Activated T-cell treated with anti-CD3 and anti-CD28 coated beads, Interleukin-2, amount 50 U/mL, for 72 hours (primary cell): ENCODE measurements around the gene CYB5D1. TPM values are rescaled to one million over a fixed set of nuclear protein-coding genes. Genes with fewer than 3 reads are reported as not detected.
"Not testable (repeated sequence)": the region's sequence is repeated elsewhere in the genome, so short reads cannot be mapped to it uniquely, and the experiment has no call there.

Source experiments
- ATAC-seq, 2 donors: fragments of 150-1000 bp; cut with Tn5 transposase; replicated peaks in 1 of 2; 2 replicates each; pipeline ENCODE4 v1.10.0; 2021; ENCODE audit warnings: moderate library complexity in 2 of 2, mild to moderate bottlenecking in 1 of 2
- DNase-seq, 2 donors: peaks; one replicate each; pipeline ENCODE4 v3.0.0; 2021 to 2022; ENCODE audit warnings: mixed read lengths in 1 of 2
- H3K27ac Mint-ChIP-seq: one replicate; pipeline ENCODE4 v1.8.0; 2022; ENCODE audit warnings: mild to moderate bottlenecking, moderate library complexity, mixed read lengths
- H3K27me3 Mint-ChIP-seq: one replicate; pipeline ENCODE4 v1.8.0; 2022; ENCODE audit warnings: low read depth, mixed read lengths
- H3K36me3 Mint-ChIP-seq, 2 donors: one replicate each; pipeline ENCODE4 v1.8.0; 2022; ENCODE audit warnings: mixed read lengths in 2 of 2, mild to moderate bottlenecking in 1 of 2; ENCODE audit not compliant: insufficient read depth in 2 of 2
- H3K4me1 Mint-ChIP-seq: one replicate; pipeline ENCODE4 v1.8.0; 2022; ENCODE audit warnings: low read depth, mixed read lengths
- H3K4me3 Mint-ChIP-seq, 2 donors: one replicate each; pipeline ENCODE4 v1.8.0; 2022; ENCODE audit warnings: mild to moderate bottlenecking in 2 of 2, mixed read lengths in 2 of 2, moderate library complexity in 2 of 2
- H3K9me3 Mint-ChIP-seq, 2 donors: one replicate each; pipeline ENCODE4 v1.8.0; 2022; ENCODE audit warnings: mixed read lengths in 2 of 2
- total RNA-seq, 2 donors: library from RNA; stranded (reverse); gene quantifications; one replicate each; pipeline ENCODE4 v1.2.3, GENCODE V29; 2022

CYB5D1 gene
- total RNA-seq, result 10 to 100 TPM in 1 of 2 donors, 1 to 10 TPM in 1; 6.7 to 10.2 TPM

GRCh38 chr17:7857713-7858521 lies at the start of gene CYB5D1:
CYB5D1 (plus strand) TSS chr17:7858003; CDS start chr17:7858135, 132 bp downstream.
- DNase-seq (peak; percentile 85 to 89), ATAC-seq (peak; percentile 54 to 56)
- no peaks in the 10 kb centered on the region for H3K27me3 Mint-ChIP-seq
- H3K4me3 Mint-ChIP-seq, result no peak within 1 kb of the TSS
- H3K4me1 Mint-ChIP-seq, result peaks cover 4% of the 10 kb centered on the region
- no peaks in the 10 kb centered on the region for H3K9me3 Mint-ChIP-seq
- H3K36me3 Mint-ChIP-seq, result peaks cover 2 to 5% of the 10 kb centered on the region in 2 donors
- no peak within 1 kb of the TSS for H3K27ac Mint-ChIP-seq

GRCh38 chr17:7809086-7809790 lies 48.6 kb upstream of the CYB5D1 start:
- H3K4me1 Mint-ChIP-seq, result no peaks in the 10 kb centered on the region
- H3K27ac Mint-ChIP-seq, result no peak overlapping the region
- no peak for ATAC-seq
- H3K4me3 Mint-ChIP-seq, result no peak overlapping the region
- no peaks in the 10 kb centered on the region for H3K36me3 Mint-ChIP-seq
- H3K9me3 Mint-ChIP-seq, result no peaks in the 10 kb centered on the region
- H3K27me3 Mint-ChIP-seq, result peaks cover 7% of the 10 kb centered on the region
- no peak for DNase-seq

- H3K4me1 Mint-ChIP-seq, H3K27ac Mint-ChIP-seq, ATAC-seq, H3K36me3 Mint-ChIP-seq, H3K9me3 Mint-ChIP-seq, H3K4me3 Mint-ChIP-seq, H3K27me3 Mint-ChIP-seq, DNase-seq: not testable (repeated sequence)
These were observed 47.9 kb upstream of the CYB5D1 start for GRCh38 chr17:7809791-7810343.

GRCh38 chr17:7811251-7811650 lies 46.6 kb upstream of the CYB5D1 start:
- ATAC-seq (no peak), DNase-seq (no peak)
- peaks cover 2% of the 10 kb centered on the region for H3K27me3 Mint-ChIP-seq
- H3K9me3 Mint-ChIP-seq, result no peaks in the 10 kb centered on the region
- H3K4me1 Mint-ChIP-seq, result no peaks in the 10 kb centered on the region
- H3K27ac Mint-ChIP-seq, result no peak overlapping the region
- no peak overlapping the region for H3K4me3 Mint-ChIP-seq
- no peaks in the 10 kb centered on the region for H3K36me3 Mint-ChIP-seq

- ATAC-seq (no peak), DNase-seq (no peak)
- Mint-ChIP-seq H3K27me3 (no peaks in the 10 kb centered on the region), H3K36me3 (no peaks in the 10 kb centered on the region), H3K9me3 (no peaks in the 10 kb centered on the region), H3K27ac (no peak overlapping the region), H3K4me3 (no peak overlapping the region), H3K4me1 (no peaks in the 10 kb centered on the region)
These were observed 42.8 kb upstream of the CYB5D1 start for GRCh38 chr17:7814969-7815368.

- DNase-seq (no peak), ATAC-seq (no peak)
- no peaks in the 10 kb centered on the region for H3K36me3 Mint-ChIP-seq
- no peak overlapping the region for H3K27ac Mint-ChIP-seq
- H3K4me3 Mint-ChIP-seq, result no peak overlapping the region
- no peaks in the 10 kb centered on the region for H3K4me1 Mint-ChIP-seq
- no peaks in the 10 kb centered on the region for H3K9me3 Mint-ChIP-seq
- H3K27me3 Mint-ChIP-seq, result no peaks in the 10 kb centered on the region
These were observed 40.7 kb upstream of the CYB5D1 start for GRCh38 chr17:7816926-7817642.

GRCh38 chr17:7817643-7817964 lies 40.2 kb upstream of the CYB5D1 start:
- ATAC-seq, result no peak
- no peaks in the 10 kb centered on the region for H3K27me3 Mint-ChIP-seq
- no peaks in the 10 kb centered on the region for H3K4me1 Mint-ChIP-seq

GRCh38 chr17:7818026-7818425 lies 39.8 kb upstream of the CYB5D1 start:
- no peaks in the 10 kb centered on the region for H3K4me1 Mint-ChIP-seq
- no peaks in the 10 kb centered on the region for H3K9me3 Mint-ChIP-seq
- H3K4me3 Mint-ChIP-seq, result no peak overlapping the region
- no peak overlapping the region for H3K27ac Mint-ChIP-seq
- H3K27me3 Mint-ChIP-seq, result no peaks in the 10 kb centered on the region
- H3K36me3 Mint-ChIP-seq, result no peaks in the 10 kb centered on the region
- DNase-seq, result no peak
- ATAC-seq, result no peak

More at GRCh38 chr17:7817643-7817964, 40.2 kb upstream of the CYB5D1 start:
- no peak overlapping the region for H3K4me3 Mint-ChIP-seq
- DNase-seq, result no peak
- H3K27ac Mint-ChIP-seq, result no peak overlapping the region
- no peaks in the 10 kb centered on the region for H3K9me3 Mint-ChIP-seq
- no peaks in the 10 kb centered on the region for H3K36me3 Mint-ChIP-seq

- Mint-ChIP-seq H3K9me3 (no peaks in the 10 kb centered on the region), H3K4me1 (no peaks in the 10 kb centered on the region), H3K4me3 (no peak overlapping the region), H3K36me3 (no peaks in the 10 kb centered on the region), H3K27me3 (no peaks in the 10 kb centered on the region), H3K27ac (no peak overlapping the region)
- ATAC-seq (no peak), DNase-seq (no peak)
These were observed 38.8 kb upstream of the CYB5D1 start for GRCh38 chr17:7818746-7819645.

GRCh38 chr17:7820231-7820630 lies 37.6 kb upstream of the CYB5D1 start:
- no peak for DNase-seq
- peaks cover 5% of the 10 kb centered on the region for H3K4me1 Mint-ChIP-seq
- H3K4me3 Mint-ChIP-seq, result no peak overlapping the region
- H3K9me3 Mint-ChIP-seq, result no peaks in the 10 kb centered on the region
- H3K36me3 Mint-ChIP-seq, result no peaks in the 10 kb centered on the region
- no peak for ATAC-seq
- H3K27me3 Mint-ChIP-seq, result no peaks in the 10 kb centered on the region
- H3K27ac Mint-ChIP-seq, result no peak overlapping the region

- peak overlapping the region; percentile 77 for H3K27ac Mint-ChIP-seq
These were observed 35.7 kb upstream of the CYB5D1 start for GRCh38 chr17:7822126-7822525.

GRCh38 chr17:7823581-7824001 lies 34.2 kb upstream of the CYB5D1 start:
- Mint-ChIP-seq H3K4me1 (peaks cover 7% of the 10 kb centered on the region), H3K27ac (no peak overlapping the region), H3K9me3 (no peaks in the 10 kb centered on the region), H3K27me3 (no peaks in the 10 kb centered on the region), H3K36me3 (no peaks in the 10 kb centered on the region), H3K4me3 (no peak overlapping the region)
- no peak for ATAC-seq
- DNase-seq, result no peak

More at GRCh38 chr17:7822126-7822525, 35.7 kb upstream of the CYB5D1 start:
- DNase-seq (no peak), ATAC-seq (no peak)
- H3K4me1 Mint-ChIP-seq, result peaks cover 7% of the 10 kb centered on the region
- H3K4me3 Mint-ChIP-seq, result no peak overlapping the region
- H3K27me3 Mint-ChIP-seq, result no peaks in the 10 kb centered on the region
- H3K36me3 Mint-ChIP-seq, result no peaks in the 10 kb centered on the region
- H3K9me3 Mint-ChIP-seq, result no peaks in the 10 kb centered on the region
